ENCODE measurements around the gene KRTAP6-1.

The KRTAP6-1 gene

GRCh38 chr21:30577766-30578165, 36.0 kb downstream of the KRTAP6-1 start:
- no peak for DNase-seq (ENCODE audit: low read depth)

- no peak for DNase-seq (ENCODE audit: low read depth)
Measured at GRCh38 chr21:30567617-30568016, 46.1 kb downstream of the KRTAP6-1 start.

- DNase-seq (ENCODE audit: low read depth): no peak
Measured at GRCh38 chr21:30563630-30564029, 50.1 kb downstream of the KRTAP6-1 start.

Data from activated T-cell treated with anti-CD3 and anti-CD28 coated beads for 48 hours (primary cell).